GM21723 (cell line): ENCODE measurements around the gene LRRK1.

Source experiments
- ATAC-seq: cut with Tn5 transposase; IDR thresholded peaks from one replicate; pipeline ENCODE4 v1.9.1; 2021; ENCODE audit warnings: mild to moderate bottlenecking, moderate library complexity; ENCODE audit not compliant: unreplicated experiment

Gene LRRK1

GRCh38 chr15:101001796-101002195, 82.6 kb downstream of the LRRK1 start:
- ATAC-seq, result no peak

GRCh38 chr15:101003081-101003480, 83.9 kb downstream of the LRRK1 start:
- no peak for ATAC-seq

GRCh38 chr15:101003706-101004105, 84.5 kb downstream of the LRRK1 start:
- no peak for ATAC-seq

DNA sequence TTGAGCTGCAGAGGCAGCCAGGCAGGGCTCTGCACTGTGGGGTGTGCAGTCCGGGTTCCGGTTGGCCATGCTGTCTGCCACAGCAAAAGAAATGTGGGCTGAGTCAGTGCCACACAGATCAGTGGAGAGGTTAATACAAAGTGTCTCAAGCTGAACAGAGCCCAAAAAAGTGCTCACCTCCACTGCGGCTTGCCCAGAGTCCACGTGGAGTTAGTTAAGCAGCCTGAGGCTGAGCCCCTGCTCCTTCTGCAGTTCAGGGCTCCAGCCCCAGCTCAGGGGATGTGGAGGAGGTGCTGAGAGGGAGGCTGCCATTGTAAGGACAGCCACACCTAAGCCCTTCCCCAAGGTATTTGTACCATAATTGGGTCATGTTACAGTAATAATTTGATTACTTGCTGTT, 85.3 kb downstream of the LRRK1 start:
- no peak for ATAC-seq

- no peak for ATAC-seq
Observed at GRCh38 chr15:101004986-101005747, 86.0 kb downstream of the LRRK1 start.

- peak; percentile 45 for ATAC-seq
Observed at GRCh38 chr15:101006931-101007691, 88.0 kb downstream of the LRRK1 start.

- ATAC-seq, result peak; percentile 91
Observed at GRCh38 chr15:101008158-101009139, 89.3 kb downstream of the LRRK1 start.

- ATAC-seq, result no peak
Observed at GRCh38 chr15:101009176-101009575, 90.0 kb downstream of the LRRK1 start.

DNA sequence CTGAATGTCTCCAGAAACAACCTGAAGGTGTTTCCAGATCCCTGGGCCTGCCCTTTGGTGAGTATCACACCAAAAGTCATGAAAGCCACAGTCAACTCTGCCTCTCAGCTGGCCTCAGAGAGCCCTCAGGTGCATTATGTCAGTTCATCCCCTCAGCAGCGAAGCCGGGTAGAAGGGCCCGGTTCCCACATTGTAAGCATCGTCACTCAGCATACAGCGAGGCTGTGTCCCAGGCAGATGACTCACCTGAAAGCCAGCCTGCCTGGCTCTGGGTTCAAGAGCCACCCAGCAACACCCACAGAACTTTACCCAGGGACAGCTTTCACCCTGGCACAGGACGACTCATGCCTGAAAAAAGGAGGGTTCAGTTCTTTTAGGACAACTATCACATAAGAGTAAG, 91.6 kb downstream of the LRRK1 start:
- no peak for ATAC-seq

DNA sequence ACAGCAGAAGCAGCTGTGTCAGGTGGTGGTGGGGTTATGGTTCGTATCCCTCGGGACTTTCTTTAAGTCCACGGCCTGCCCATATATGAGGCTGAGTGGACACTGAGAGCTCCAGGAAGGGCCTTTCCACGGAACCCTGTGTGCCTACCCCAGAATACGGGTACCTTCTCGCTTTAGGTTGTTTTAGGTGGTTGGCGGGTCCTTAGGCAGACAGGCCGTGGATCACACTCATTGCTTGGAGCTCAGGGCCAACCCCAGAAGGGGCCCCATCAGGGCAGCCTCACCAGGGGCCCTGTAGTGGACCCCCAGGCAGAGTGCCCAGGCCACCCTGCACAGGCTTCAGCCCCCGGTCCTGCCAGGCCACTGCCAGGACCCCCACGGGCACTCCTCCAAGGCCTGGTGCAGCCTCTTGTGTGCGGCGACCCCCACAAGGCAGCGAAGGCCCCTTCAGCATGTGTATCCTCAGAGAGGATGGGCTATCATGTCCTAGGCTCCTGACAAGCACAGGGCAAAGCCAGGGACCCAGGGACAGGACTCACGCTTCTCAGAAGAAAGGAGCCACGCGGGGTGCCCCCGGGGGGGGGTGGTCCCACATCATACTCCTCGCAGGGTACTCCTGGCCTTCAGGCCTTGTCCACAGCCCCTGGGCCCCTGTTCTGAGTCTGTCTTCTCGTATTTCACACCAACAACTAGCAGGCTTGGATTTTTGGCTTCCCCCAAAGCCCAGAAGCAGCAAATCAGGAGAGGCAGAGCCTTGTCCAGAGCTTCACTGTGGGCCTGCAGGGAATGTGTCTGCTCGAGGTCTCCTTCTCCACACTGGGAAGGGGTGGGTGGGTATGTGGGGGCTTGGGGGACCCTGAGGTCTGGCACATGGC, 93.4 kb downstream of the LRRK1 start:
- ATAC-seq, result no peak

DNA sequence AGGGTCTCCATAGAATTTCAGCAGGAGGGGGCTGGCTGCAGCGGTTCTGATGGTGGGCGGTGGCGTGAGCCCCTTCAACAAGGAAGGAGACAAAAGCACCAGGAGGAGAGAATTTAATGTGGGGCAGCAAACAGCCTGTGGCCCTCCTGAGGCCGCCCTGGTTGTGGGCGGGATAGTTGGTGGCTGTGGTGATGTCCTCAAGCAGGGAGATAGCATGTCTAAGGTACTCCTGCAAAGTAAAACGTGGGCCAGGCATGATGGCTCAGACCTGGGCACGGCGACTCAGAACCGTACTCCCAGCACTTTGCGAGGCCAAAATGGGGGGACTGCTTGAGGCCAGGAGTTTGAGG, 94.0 kb downstream of the LRRK1 start:
- ATAC-seq, result no peak

DNA sequence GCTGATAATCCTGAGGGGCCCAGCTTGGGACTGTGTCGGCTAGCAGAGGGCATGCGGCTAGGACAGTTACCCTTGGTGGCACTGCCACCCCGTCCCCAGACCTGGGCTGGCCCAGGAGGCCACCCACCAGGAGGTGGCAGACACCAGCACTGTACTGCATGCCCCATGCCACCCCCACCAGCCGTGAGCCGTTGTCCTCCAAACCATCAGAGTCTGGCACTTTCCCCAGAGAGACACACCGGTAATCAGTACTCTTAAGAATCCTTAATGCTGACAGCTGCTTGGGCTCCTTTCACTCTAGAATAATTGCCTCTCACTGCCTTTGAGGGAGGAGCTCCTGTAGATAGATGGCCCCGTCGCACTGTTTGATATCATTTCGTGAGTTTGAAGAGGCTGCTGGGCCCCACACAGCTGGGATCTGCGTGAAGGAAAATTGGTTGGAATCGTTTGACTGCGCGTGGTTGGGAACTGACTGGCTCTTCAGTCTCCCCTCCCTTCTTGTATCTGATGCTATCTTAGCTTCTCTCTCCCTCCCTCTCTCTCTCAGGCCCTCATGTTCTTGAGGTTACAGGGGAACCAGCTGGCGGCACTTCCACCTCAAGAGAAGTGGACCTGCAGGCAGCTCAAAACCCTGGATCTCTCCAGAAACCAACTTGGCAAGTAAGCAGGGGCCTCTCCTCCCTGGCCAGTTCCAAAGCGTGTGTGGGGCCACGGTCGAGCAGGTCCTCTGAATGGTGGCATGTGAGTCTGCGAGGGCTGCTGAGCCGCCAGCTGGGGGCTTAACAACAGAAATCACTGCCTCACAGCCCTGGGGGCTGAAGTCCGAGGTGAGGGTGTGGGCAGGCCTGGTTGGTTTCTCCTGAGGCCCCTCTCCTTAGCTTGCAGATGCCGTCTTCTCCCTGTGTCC, 94.9 kb downstream of the LRRK1 start:
- ATAC-seq, result no peak

GRCh38 chr15:101014921-101015841, 96.0 kb downstream of the LRRK1 start:
- peak; percentile 57 for ATAC-seq

DNA sequence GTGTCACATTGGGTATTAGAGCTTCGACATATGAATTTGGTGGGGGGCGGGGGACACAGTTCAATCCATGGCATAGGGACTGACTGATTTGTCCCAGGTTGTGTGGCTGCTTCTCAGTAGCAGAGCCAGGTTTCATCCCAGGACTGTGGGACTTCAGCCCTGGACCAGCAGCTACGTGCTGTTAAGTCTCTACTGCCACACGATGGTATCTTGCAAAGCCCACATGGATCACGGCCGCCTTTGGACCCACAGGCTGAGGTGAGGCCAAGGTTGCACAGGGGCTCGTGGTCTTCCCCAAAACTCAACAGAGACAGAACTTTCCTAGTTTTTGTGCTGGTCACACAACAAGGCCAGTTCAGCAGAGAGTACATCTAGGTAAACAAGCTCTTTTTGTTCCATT, 97.4 kb downstream of the LRRK1 start:
- no peak for ATAC-seq

- ATAC-seq, result no peak
Observed at GRCh38 chr15:101017093-101017754, 98.1 kb downstream of the LRRK1 start.

GRCh38 chr15:101018016-101018415, 98.9 kb downstream of the LRRK1 start:
- ATAC-seq, result no peak

DNA sequence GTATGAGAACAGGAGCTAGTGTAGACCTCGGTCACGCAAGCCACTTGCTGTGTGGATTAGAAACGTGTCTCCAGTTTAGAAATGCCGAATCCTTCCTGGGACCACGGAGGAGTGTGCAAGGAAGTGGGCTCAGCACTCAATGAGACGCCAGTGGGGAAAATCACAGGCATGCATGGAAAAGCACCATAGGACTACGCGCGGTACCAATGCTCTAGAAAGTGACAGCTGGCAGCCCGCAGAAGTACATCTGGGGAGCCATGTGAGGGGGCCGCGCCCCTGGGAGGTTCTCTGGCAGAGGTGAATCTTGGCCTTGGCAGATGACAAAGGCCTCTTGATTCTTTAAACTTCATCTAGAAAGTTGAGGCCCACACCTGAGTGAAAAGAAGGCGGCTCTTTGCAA, 99.3 kb downstream of the LRRK1 start:
- ATAC-seq, result no peak
